ENCODE results near the gene C1GALT1C1L. TPM values are rescaled to one million over a fixed set of nuclear protein-coding genes. Genes with fewer than 3 reads are reported as not detected.

C1GALT1C1L gene
- total and polyA plus RNA-seq, 2 donors (not counting 3 experiments of a cell fraction or from before 2014, with no cell fraction given), result 0.40 to 0.76 TPM

DNA sequence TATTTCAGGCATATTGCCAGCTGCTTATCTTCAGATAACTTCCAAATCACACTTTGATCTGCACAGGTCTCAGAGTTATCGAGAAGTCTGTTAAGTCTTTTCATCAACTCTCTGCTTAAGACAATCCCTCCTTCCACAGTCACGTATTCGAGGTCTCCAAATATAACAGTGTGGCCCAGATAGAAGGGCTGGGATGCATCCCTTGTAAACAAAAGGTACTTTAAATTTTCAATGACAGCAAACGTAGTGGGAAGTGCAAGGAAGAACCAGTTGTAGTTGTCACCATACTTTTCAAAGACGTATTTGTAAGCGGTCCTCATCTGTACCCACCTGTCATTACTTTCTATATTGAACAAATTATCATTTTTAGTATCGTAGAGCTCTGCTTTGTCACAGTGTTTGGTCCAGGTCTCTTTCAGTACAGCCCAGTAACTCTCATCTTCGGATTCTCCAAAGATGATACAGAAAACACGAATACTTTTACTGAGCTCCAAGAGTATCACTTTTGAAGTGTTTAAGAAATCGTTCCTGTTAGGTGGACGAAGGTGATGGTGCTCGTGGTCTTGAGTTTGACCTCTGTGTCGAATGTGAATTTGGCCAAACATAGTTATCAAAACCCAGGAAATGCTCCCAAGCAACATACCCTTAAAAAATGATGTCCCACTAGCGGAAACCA is 445 bp downstream of the C1GALT1C1L start:
- DNase-seq (ENCODE audit: low read depth, low spot score) (peak; percentile 2), FAIRE-seq (no peak)
- H3K9me1 ChIP-seq (replicated peaks; ENCODE audit: control insufficient read depth, extremely low read depth, insufficient read depth, low read length), result no peaks in the 10 kb centered on the region
- no peaks in the 10 kb centered on the region for H3K27me3 ChIP-seq (ENCODE audit: control insufficient read depth in 2 of 2, insufficient read depth in 2 of 2, low read length in 2 of 2)
- H4K20me1 ChIP-seq (replicated peaks; ENCODE audit: control insufficient read depth, extremely low read depth, insufficient read depth, low read length), result no peaks in the 10 kb centered on the region
- ChIA-PET POLR2A (no interaction called here), CTCF (interaction anchor here (1.1 kb wide), 1 partner anchor 123 kb away, joined by 3 read pairs; no protein-coding TSS in a partner anchor)
- dilution Hi-C loops (cut with MboI; ENCODE audit: extremely low pct_ligation_motif_present, low sequenced_read_pairs) (no loop called here), intact Hi-C loops (cut with micrococcal nuclease) (no loop called here)
- no peak overlapping the region for H3K27ac ChIP-seq (ENCODE audit: insufficient read depth, low read depth, low read length)
- no peaks in the 10 kb centered on the region for H3K79me2 ChIP-seq (ENCODE audit: control insufficient read depth, insufficient read depth, low read length)
- peaks cover 2% of the 10 kb centered on the region for H3K4me1 ChIP-seq (ENCODE audit: control insufficient read depth, extremely low read depth, insufficient read depth, low read length)
- no peaks in the 10 kb centered on the region for H3K9me3 ChIP-seq (replicated peaks; ENCODE audit: control insufficient read depth, insufficient read depth, low read length)
- peak overlapping the region; percentile 91 for H3K4me2 ChIP-seq (ENCODE audit: insufficient read depth, low read length)
- no TSS peak for BruUV-seq (replicated peaks)
- peak overlapping the region; percentile 56 to 73 (median 59) for H3K4me3 ChIP-seq (replicated peaks in 1 of 3; ENCODE audit: insufficient read depth in 1 of 3, low read depth in 1 of 3, low read length in 3 of 3)
- no peaks in the 10 kb centered on the region for H3K36me3 ChIP-seq (ENCODE audit: control insufficient read depth in 2 of 2, extremely low read depth in 1 of 2, insufficient read depth in 2 of 2, low read length in 2 of 2)
- TF ChIP-seq, protein P1, sequence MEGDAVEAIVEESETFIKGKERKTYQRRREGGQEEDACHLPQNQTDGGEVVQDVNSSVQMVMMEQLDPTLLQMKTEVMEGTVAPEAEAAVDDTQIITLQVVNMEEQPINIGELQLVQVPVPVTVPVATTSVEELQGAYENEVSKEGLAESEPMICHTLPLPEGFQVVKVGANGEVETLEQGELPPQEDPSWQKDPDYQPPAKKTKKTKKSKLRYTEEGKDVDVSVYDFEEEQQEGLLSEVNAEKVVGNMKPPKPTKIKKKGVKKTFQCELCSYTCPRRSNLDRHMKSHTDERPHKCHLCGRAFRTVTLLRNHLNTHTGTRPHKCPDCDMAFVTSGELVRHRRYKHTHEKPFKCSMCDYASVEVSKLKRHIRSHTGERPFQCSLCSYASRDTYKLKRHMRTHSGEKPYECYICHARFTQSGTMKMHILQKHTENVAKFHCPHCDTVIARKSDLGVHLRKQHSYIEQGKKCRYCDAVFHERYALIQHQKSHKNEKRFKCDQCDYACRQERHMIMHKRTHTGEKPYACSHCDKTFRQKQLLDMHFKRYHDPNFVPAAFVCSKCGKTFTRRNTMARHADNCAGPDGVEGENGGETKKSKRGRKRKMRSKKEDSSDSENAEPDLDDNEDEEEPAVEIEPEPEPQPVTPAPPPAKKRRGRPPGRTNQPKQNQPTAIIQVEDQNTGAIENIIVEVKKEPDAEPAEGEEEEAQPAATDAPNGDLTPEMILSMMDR (IDR thresholded peaks at IDR 0.05; ENCODE audit: extremely low read depth in 1 of 2, insufficient read depth in 1 of 2, low read depth in 1 of 2, low read length in 2 of 2), result no peak
- TF ChIP-seq POLR2A (IDR thresholded peaks at IDR 0.05; ENCODE audit: low read depth, low read length), result no peak
- TF ChIP-seq, protein P2, sequence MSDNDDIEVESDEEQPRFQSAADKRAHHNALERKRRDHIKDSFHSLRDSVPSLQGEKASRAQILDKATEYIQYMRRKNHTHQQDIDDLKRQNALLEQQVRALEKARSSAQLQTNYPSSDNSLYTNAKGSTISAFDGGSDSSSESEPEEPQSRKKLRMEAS (IDR thresholded peaks at IDR 0.05; ENCODE audit: insufficient read depth, insufficient read length), result no peak
- TF ChIP-seq MYC (IDR thresholded peaks at IDR 0.05; ENCODE audit: low read depth, low read length), result no peak
- no peak for TF ChIP-seq FOS (IDR thresholded peaks at IDR 0.05; ENCODE audit: borderline replicate concordance, insufficient read depth, low read length)
- TF ChIP-seq JUN (IDR thresholded peaks at IDR 0.05; ENCODE audit: borderline replicate concordance, insufficient read depth, insufficient read length, low read depth), result no peak
- no peak for TF ChIP-seq EZH2 (IDR thresholded peaks at IDR 0.05; ENCODE audit: borderline replicate concordance, low read depth, low read length, severe bottlenecking)
- TF ChIP-seq GATA2 (IDR thresholded peaks at IDR 0.05; ENCODE audit: insufficient read depth, insufficient read length, low read depth, low read length), result no peak
- no peak for TF ChIP-seq POLR2AphosphoS5 (IDR thresholded peaks at IDR 0.05; ENCODE audit: insufficient read depth, low read depth, low read length)
- H2AFZ ChIP-seq (ENCODE audit: low read depth, low read length), result peak overlapping the region; percentile 100
- H3K9ac ChIP-seq (replicated peaks; ENCODE audit: extremely low read depth, insufficient read depth, low read length), result peak overlapping the region; percentile 29

Data from endothelial cell of umbilical vein (primary cell).